Stomach (tissue), 4 donors: Measurements from ENCODE around the gene AP5S1.

Experiments used
- CTCF ChIP-seq, 7 experiments: fragments of 450-650 bp in 4 of 7; fragments of 200-600 bp in 3 of 7; sonication (generic) in 3 of 7; IDR thresholded peaks; one replicate each; pipeline ENCODE4 v1.5.1; 2016 to 2019; ENCODE audit warnings: antibody characterized with exemption in 7 of 7, control low read depth in 2 of 7, mild to moderate bottlenecking in 1 of 7
- POLR2A ChIP-seq, 4 donors: fragments of 450-650 bp; IDR thresholded peaks; one replicate each; pipeline ENCODE4 v1.6.1; 2016; ENCODE audit warnings: antibody characterized with exemption in 4 of 4, control low read depth in 2 of 4, mild to moderate bottlenecking in 1 of 4, moderate library complexity in 1 of 4
- POLR2AphosphoS5 ChIP-seq, 3 donors: sonication (generic); formaldehyde crosslinking; IDR thresholded peaks; one replicate each; pipeline ENCODE4 v1.6.1; 2016; ENCODE audit warnings: antibody characterized with exemption in 3 of 3

DNA sequence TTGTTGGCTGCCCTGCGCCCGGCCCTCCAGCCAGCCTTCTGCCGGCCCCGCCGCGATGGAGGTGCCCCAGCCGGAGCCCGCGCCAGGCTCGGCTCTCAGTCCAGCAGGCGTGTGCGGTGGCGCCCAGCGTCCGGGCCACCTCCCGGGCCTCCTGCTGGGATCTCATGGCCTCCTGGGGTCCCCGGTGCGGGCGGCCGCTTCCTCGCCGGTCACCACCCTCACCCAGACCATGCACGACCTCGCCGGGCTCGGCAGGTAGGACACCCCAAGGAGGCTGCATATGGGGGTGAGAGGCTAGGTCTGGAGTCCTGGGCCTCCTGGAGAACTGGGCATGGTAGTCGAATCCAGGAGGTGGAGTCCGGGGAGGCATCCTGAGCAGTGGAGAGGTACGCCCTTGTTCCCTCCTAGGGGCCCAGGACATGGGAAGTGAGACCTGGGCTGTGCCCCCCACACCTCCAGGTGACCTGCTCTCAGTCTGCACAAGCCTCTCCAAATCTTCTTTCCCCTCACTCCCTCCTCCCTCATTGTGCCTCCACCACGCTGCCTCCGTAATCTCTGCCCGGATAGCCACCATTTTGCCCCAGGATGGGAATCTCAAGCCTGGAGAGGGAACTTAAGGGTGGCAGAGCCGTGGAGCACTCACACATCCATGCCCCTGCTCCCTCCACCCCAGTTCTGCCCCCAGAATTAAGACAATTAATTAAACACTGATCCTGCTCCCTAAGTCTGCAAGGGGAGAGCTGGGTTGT is 23.7 kb upstream of the AP5S1 start:
- TF ChIP-seq CTCF (IDR thresholded peaks at IDR 0.05) = no peak
- TF ChIP-seq POLR2A (IDR thresholded peaks at IDR 0.05) = no peak
- TF ChIP-seq POLR2AphosphoS5 (IDR thresholded peaks at IDR 0.05) = no peak
